GM21529 (cell line): ENCODE measurements around the gene C2CD3.

Experiments
- ATAC-seq: cut with Tn5 transposase; IDR thresholded peaks from one replicate; pipeline ENCODE4 v1.9.1; 2021; ENCODE audit not compliant: unreplicated experiment

Gene C2CD3

GRCh38 chr11:73982990-73983740 lies 187.6 kb downstream of the C2CD3 start:
- ATAC-seq, result peak; percentile 65

GRCh38 chr11:73982595-73982989 lies 188.2 kb downstream of the C2CD3 start, which contains the start of gene UCP2:
TSS of gene UCP2 (minus strand) at chr11:73982843. CDS start at chr11:73978378, 4,465 bp downstream.
- peak; percentile 45 for ATAC-seq

GRCh38 chr11:73981051-73981805 lies 189.6 kb downstream of the C2CD3 start:
- ATAC-seq, result no peak

GRCh38 chr11:73980001-73980961 lies 190.5 kb downstream of the C2CD3 start:
- ATAC-seq, result peak; percentile 48

GRCh38 chr11:73978576-73979086 lies 192.2 kb downstream of the C2CD3 start:
- no peak for ATAC-seq

GRCh38 chr11:73977856-73978519 lies 192.8 kb downstream of the C2CD3 start:
- no peak for ATAC-seq

- ATAC-seq, result no peak
Measured at GRCh38 chr11:73976451-73977151, 194.2 kb downstream of the C2CD3 start.

GRCh38 chr11:73975479-73975757 lies 195.4 kb downstream of the C2CD3 start:
- no peak for ATAC-seq

GRCh38 chr11:73974604-73975478 lies 196.0 kb downstream of the C2CD3 start:
- ATAC-seq, result no peak

- ATAC-seq, result no peak
Measured at GRCh38 chr11:73972620-73973449, 198.0 kb downstream of the C2CD3 start.

GRCh38 chr11:73972187-73972586 lies 198.6 kb downstream of the C2CD3 start:
- no peak for ATAC-seq

- no peak for ATAC-seq
Measured at GRCh38 chr11:73971175-73971719, 199.6 kb downstream of the C2CD3 start.

- no peak for ATAC-seq
Measured at GRCh38 chr11:73969991-73970800, 200.6 kb downstream of the C2CD3 start.

- no peak for ATAC-seq
Measured at GRCh38 chr11:73969091-73969490, 201.7 kb downstream of the C2CD3 start.

- no peak for ATAC-seq
Measured at GRCh38 chr11:73968356-73968966, 202.3 kb downstream of the C2CD3 start.

- ATAC-seq, result no peak
Measured at GRCh38 chr11:73965764-73966121, 205.1 kb downstream of the C2CD3 start.
